SH-SY5Y (cell line): ENCODE data around the gene PARD6G.

ENCODE experiments used
- GATA2 ChIP-seq: IDR thresholded peaks from 2 replicates; pipeline ENCODE4 v1.6.1; 2011; ENCODE audit warnings: mild to moderate bottlenecking, low read depth, low read length
- GATA3 ChIP-seq: IDR thresholded peaks from 2 replicates; pipeline ENCODE4 v1.6.1; 2011; ENCODE audit warnings: low read depth, mild to moderate bottlenecking, low read length, moderate library complexity

GRCh38 chr18:80178935-80179818 lies 68.1 kb downstream of the PARD6G start:
- TF ChIP-seq GATA2 (no peak), GATA3 (no peak)
